Neural progenitor cell (in vitro differentiated cells): ENCODE measurements around the gene CPLX1.

ENCODE experiments used
- EZH2 ChIP-seq: fragments of 200-600 bp; sonication (generic); IDR thresholded peaks from 2 replicates; pipeline ENCODE4 v1.6.1; 2017; ENCODE audit warnings: antibody characterized with exemption, mild to moderate bottlenecking, moderate library complexity
- EZH2phosphoT487 ChIP-seq: fragments of 200-600 bp; sonication (generic); IDR thresholded peaks from 2 replicates; pipeline ENCODE4 v1.6.1; 2017; ENCODE audit warnings: antibody characterized with exemption
- TF ChIP-seq, protein P1 (sequence below): fragments of 200-600 bp; sonication (generic); IDR thresholded peaks from 2 replicates; pipeline ENCODE4 v1.5.1; 2017; ENCODE audit warnings: antibody characterized with exemption, mild to moderate bottlenecking

DNA sequence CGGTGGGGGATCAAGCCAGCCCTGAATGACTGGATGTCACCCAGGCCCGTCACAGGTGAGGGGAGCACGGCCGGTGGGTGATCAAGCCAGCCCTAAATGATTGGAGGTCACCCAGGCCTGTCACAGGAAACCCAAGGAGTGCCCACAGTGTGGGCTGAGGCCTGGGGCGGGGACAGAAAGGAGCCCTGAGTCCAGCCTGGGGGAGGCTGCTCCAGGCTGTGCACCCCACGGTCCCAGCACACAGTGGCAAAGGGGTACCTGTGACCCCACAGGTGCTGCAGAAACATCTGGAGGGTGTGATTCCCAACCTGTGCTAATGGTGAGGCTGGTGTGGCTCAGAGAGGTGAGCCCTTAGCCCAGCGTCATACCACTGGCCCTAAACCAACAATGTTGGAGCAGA, 6.2 kb upstream of the CPLX1 start:
- TF ChIP-seq, protein P1, sequence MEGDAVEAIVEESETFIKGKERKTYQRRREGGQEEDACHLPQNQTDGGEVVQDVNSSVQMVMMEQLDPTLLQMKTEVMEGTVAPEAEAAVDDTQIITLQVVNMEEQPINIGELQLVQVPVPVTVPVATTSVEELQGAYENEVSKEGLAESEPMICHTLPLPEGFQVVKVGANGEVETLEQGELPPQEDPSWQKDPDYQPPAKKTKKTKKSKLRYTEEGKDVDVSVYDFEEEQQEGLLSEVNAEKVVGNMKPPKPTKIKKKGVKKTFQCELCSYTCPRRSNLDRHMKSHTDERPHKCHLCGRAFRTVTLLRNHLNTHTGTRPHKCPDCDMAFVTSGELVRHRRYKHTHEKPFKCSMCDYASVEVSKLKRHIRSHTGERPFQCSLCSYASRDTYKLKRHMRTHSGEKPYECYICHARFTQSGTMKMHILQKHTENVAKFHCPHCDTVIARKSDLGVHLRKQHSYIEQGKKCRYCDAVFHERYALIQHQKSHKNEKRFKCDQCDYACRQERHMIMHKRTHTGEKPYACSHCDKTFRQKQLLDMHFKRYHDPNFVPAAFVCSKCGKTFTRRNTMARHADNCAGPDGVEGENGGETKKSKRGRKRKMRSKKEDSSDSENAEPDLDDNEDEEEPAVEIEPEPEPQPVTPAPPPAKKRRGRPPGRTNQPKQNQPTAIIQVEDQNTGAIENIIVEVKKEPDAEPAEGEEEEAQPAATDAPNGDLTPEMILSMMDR, result no peak
- TF ChIP-seq EZH2 (no peak), EZH2phosphoT487 (no peak)
